T-cell (primary cell): Measurements from ENCODE around the gene OSBPL5. TPM values are rescaled to one million over a fixed set of nuclear protein-coding genes. Genes with fewer than 3 reads are reported as not detected.

Experiments used
- ATAC-seq, 4 experiments: fragments of 200-7000 bp in 3 of 4; fragments of 150-1000 bp in 1 of 4; cut with Tn5 transposase; replicated peaks in 1 of 4; 1 replicate in 3 of 4; 2 replicates in 1 of 4; pipeline ENCODE4 v1.10.0; 2021; ENCODE audit warnings: moderate library complexity in 3 of 4, mild to moderate bottlenecking in 2 of 4, moderate number of reproducible peaks in 1 of 4
- CTCF ChIA-PET, 2 donors: fragments of 300-600 bp; sonication (Branson Sonifier 250); formaldehyde crosslinking; loops; one replicate each; lab custom pipeline; 2022; ENCODE audit warnings: antibody characterized with exemption in 2 of 2; lab: Charles Lee
- POLR2A ChIA-PET, 2 donors: fragments of 300-600 bp; sonication (Branson Sonifier 250); formaldehyde crosslinking; loops; one replicate each; lab custom pipeline; 2022; ENCODE audit warnings: antibody characterized with exemption in 2 of 2; lab: Charles Lee
- DNase-seq, 35 experiments: peaks; one replicate each; pipeline versions ENCODE4 v3.0.0 to v3.0.0-alpha.2; 2013 to 2023
- H3K27ac ChIP-seq: one replicate; pipeline ENCODE4 v1.5.1; 2013; ENCODE audit warnings: low read length
- H3K27me3 ChIP-seq, 2 experiments: replicated peaks in 1 of 2; 1 replicate in 1 of 2; 2 replicates in 1 of 2; pipeline versions ENCODE4 v1.6.1 to v1.7.0; 2013; ENCODE audit warnings: low read length in 1 of 2, mixed read lengths in 1 of 2; ENCODE audit not compliant: control insufficient read depth in 2 of 2, insufficient read depth in 2 of 2; ENCODE audit errors: extremely low read depth in 1 of 2
- H3K36me3 ChIP-seq, 2 donors: 1 replicate in 1 of 2; 2 replicates in 1 of 2; pipeline versions ENCODE4 v1.6.1 to v1.7.0; 2013; ENCODE audit warnings: low read length in 1 of 2; ENCODE audit not compliant: control insufficient read depth in 2 of 2, insufficient read depth in 1 of 2; ENCODE audit errors: extremely low read depth in 1 of 2
- H3K4me1 ChIP-seq, 2 experiments: 1 replicate in 1 of 2; 2 replicates in 1 of 2; pipeline versions ENCODE4 v1.6.1 to v1.7.0; 2013; ENCODE audit warnings: low read length in 2 of 2, mixed read lengths in 1 of 2; ENCODE audit not compliant: insufficient read depth in 2 of 2, control insufficient read depth in 1 of 2; ENCODE audit errors: extremely low read depth in 1 of 2
- H3K4me3 ChIP-seq, 2 donors: 1 replicate in 1 of 2; 2 replicates in 1 of 2; pipeline versions ENCODE4 v1.5.1 to v1.7.0; 2013; ENCODE audit warnings: mild to moderate bottlenecking in 2 of 2, low read length in 1 of 2, moderate library complexity in 1 of 2; ENCODE audit not compliant: control insufficient read depth in 1 of 2; ENCODE audit errors: extremely low read depth in 1 of 2
- H3K9me3 ChIP-seq: 2 replicates; pipeline ENCODE4 v1.7.0; 2013
- H3K27ac Mint-ChIP-seq, 2 donors: one replicate each; pipeline ENCODE4 v1.8.0; 2020 to 2021; ENCODE audit warnings: mild to moderate bottlenecking in 2 of 2, mixed read lengths in 2 of 2
- H3K27me3 Mint-ChIP-seq, 2 donors: one replicate each; pipeline ENCODE4 v1.8.0; 2021 to 2022; ENCODE audit warnings: mixed read lengths in 2 of 2
- H3K36me3 Mint-ChIP-seq: one replicate; pipeline ENCODE4 v1.8.0; 2021; ENCODE audit warnings: mixed read lengths
- H3K4me1 Mint-ChIP-seq, 3 donors: one replicate each; pipeline ENCODE4 v1.8.0; 2020 to 2022; ENCODE audit warnings: mixed read lengths in 3 of 3, mild to moderate bottlenecking in 1 of 3
- H3K4me3 Mint-ChIP-seq, 3 donors: one replicate each; pipeline ENCODE4 v1.8.0; 2020 to 2022; ENCODE audit warnings: mild to moderate bottlenecking in 3 of 3, mixed read lengths in 3 of 3, moderate library complexity in 3 of 3
- H3K9me3 Mint-ChIP-seq, 3 donors: one replicate each; pipeline ENCODE4 v1.8.0; 2020 to 2022; ENCODE audit warnings: mixed read lengths in 3 of 3
- WGBS: methylation state at CpG from one replicate; pipeline ENCODE4 v1.1.5; 2013; ENCODE audit warnings: missing lambda C conversion rate; ENCODE audit not compliant: insufficient coverage; 5-methylcytosine and 5-hydroxymethylcytosine counted together
- total RNA-seq, 35 experiments: library from RNA in 6 of 35; stranded (reverse) in 6 of 35; fragments of 120-200 nt in 1 of 35; gene quantifications; one replicate each; pipeline versions ENCODE4 v1.2.1 to v1.2.4 and lab custom pipeline; 2013 to 2026

The OSBPL5 gene
- total RNA-seq, 5 donors from 2014 or later (not counting 1 experiment from before 2014, with no cell fraction given), result 11.2 to 41.5 (median 20.9) TPM

DNA sequence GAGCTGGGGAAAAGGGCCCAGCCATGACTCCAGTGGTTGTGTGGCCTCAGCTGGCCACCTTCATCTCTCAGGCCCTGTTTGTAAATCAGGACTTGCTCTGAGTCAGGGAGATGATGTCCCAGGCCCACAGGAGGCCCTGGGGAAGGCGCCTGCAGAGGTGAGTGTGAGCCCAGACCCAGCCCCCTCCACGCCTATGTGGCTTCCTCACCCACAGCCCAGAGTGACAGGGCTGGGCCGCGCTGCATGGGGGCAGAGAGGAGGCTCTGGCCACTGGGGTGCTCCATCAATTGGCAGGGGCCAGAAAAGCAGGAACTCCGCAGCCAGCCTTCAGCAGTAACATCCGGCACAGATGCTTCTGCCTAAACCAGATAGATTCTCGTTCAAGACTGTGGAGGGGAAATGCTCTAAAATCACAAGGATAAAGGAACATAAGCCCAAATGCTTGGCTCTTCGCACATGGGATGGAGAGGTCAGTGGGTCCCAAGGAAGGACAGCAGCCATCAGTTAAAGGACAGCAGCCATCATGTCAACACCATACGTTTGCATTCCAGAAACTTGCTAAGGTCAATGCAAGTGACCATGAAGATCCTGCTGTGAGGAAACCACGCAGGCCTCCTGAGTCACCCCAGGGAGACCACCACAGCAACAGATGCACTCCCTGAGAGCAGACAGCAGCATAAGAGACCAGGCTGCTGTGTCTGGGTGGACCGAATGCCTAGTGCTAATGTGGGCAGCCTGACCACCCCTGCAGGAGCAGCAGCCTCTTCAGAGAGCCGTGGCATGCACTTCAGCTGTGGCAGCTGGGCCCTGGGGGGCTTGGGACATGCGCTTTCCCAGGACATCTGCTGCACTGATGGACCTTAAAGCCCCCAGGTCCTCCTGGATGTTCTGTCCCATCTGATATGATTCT is 28.3 kb downstream of the OSBPL5 start:
- CTCF ChIA-PET, result no interaction called here
- H3K27me3 ChIP-seq, result no peaks in the 10 kb centered on the region
- no peak overlapping the region for H3K27ac ChIP-seq
- Mint-ChIP-seq H3K27me3 (no peaks in the 10 kb centered on the region), H3K9me3 (no peaks in the 10 kb centered on the region), H3K36me3 (no peaks in the 10 kb centered on the region), H3K4me1 (peaks cover 13 to 26% (median 15%) of the 10 kb centered on the region in 3 donors), H3K4me3 (no peak overlapping the region), H3K27ac (no peak overlapping the region)
- DNase-seq (peak in 13 of 35 experiments; percentile 6 to 40 (median 18)), ATAC-seq (peak in 1 of 4 experiments; percentile 28)
- no peaks in the 10 kb centered on the region for H3K36me3 ChIP-seq
- 59% methylated on average over 9 of the region's 13 CpGs for WGBS
- POLR2A ChIA-PET, result no interaction called here
- H3K9me3 ChIP-seq, result no peaks in the 10 kb centered on the region
- peaks cover 0 to 71% of the 10 kb centered on the region in 2 experiments for H3K4me1 ChIP-seq
- no peak overlapping the region for H3K4me3 ChIP-seq

DNA sequence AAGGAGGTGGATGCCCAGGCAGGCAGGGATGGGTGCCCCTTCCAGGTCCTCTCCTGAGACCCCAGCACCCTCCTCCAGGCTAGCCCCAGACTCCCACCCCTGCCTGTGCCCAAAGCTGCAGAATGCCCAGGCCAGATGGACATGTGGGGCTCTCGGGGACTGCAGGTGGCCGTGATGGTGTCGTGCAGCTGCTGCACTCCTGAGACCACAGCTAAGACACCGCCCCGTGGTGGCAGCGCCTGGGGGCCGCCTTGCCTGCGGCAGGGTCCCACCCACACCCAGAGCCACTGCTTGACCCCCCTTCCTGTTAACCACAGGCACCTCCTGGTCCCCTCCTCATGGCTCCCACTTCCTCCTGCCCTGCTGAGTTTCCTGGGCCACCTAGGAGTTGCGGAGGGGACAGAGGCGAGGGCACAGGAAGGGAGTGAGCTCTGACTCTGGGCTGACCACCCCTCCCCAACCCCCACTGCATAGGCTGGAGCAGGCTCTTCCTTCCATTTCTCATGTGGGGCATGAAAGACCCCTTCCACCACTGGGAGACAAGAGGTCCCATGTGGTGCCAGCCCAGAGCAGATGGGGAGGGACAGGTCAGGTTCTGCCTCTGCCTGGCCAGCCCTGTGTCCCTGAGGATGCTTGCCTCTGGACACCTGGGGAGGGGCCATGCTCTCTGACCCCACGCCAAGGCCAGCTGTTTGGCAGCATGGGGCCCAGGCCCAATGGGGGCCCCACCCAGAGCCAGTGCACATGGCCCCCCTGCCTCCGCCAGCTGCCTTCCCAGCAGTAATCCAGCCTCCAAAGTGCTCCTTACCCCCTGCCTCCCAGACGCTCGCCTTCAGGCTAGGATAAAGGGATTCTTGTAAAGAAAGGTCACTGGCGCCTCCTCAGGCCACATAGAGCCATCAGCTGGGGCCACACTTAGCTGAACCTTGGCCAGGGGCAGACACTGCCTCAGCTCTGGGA is 29.3 kb downstream of the OSBPL5 start:
- no peak overlapping the region for H3K4me3 Mint-ChIP-seq

DNA sequence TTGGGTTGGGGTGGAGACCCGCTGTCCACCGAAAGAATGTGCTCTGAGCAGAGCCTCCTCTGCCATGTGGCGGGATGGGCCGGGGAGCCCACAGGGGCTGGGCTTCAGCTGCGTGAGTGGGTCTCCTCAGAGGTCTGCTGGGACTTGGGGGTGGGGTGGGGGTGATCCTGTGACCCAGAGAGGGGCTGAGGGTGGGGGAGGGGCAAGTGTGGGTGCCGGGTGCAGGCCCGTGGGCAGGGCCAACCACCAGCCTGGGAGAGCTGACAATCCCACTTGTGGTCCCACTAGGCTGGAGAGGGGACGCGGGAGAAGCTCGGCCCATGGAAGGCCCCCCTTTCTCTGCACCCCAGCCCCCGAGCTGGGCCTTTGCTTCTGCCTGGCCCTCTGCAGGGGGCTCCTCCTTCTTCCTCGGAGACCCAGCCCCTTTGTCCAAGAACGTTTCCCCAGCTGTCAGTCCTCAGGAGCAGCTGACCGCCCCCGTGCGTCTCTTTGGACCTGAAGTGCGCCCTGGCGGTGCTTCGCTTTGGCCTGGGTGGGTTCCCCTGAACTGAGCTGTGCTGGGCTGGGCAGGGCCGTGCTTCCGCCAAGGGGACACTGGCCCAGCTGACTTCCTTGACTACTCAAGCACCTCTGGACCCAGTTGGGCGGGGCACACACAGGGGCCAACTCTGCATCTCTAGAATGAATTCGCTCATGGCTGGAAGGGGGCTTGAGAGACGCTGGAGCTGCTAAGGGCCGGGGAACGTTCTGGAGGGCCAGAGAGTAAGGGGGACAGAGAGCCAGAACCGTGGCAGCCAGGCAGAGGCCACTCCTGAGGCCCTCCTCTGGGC is 30.2 kb downstream of the OSBPL5 start:
- Histone ChIP-seq H3K4me1 (peaks cover 0 to 67% of the 10 kb centered on the region in 2 experiments), H3K27ac (peak overlapping the region; percentile 12), H3K27me3 (no peaks in the 10 kb centered on the region), H3K9me3 (no peaks in the 10 kb centered on the region), H3K4me3 (no peak overlapping the region), H3K36me3 (no peaks in the 10 kb centered on the region)
- CTCF ChIA-PET, result no interaction called here
- no peak overlapping the region for H3K27ac Mint-ChIP-seq
- 87% methylated on average over 20 of the region's 27 CpGs for WGBS
- H3K36me3 Mint-ChIP-seq, result no peaks in the 10 kb centered on the region
- H3K4me3 Mint-ChIP-seq, result no peak overlapping the region
- H3K9me3 Mint-ChIP-seq, result no peaks in the 10 kb centered on the region
- peaks cover 13 to 26% (median 15%) of the 10 kb centered on the region in 3 donors for H3K4me1 Mint-ChIP-seq
- H3K27me3 Mint-ChIP-seq, result no peaks in the 10 kb centered on the region
- POLR2A ChIA-PET, result no interaction called here
- DNase-seq, result no peak
- ATAC-seq, result no peak

More for the DNA sequence above, 29.3 kb downstream of the OSBPL5 start:
- Histone ChIP-seq H3K4me3 (no peak overlapping the region), H3K4me1 (peaks cover 0 to 71% of the 10 kb centered on the region in 2 experiments), H3K27me3 (no peaks in the 10 kb centered on the region), H3K27ac (peak overlapping the region; percentile 12), H3K9me3 (no peaks in the 10 kb centered on the region), H3K36me3 (no peaks in the 10 kb centered on the region)
- no peaks in the 10 kb centered on the region for H3K36me3 Mint-ChIP-seq
- ATAC-seq, result peak in 3 of 4 experiments; percentile 36 to 42 (median 41)
- POLR2A ChIA-PET, result no interaction called here
- H3K4me1 Mint-ChIP-seq, result peaks cover 13 to 26% (median 15%) of the 10 kb centered on the region in 3 donors
- no peaks in the 10 kb centered on the region for H3K27me3 Mint-ChIP-seq
- H3K27ac Mint-ChIP-seq, result no peak overlapping the region
- H3K9me3 Mint-ChIP-seq, result no peaks in the 10 kb centered on the region
- 33% methylated on average over 10 of the region's 15 CpGs for WGBS
- CTCF ChIA-PET, result interaction anchor here in 1 of 2 donors (0.6 kb wide), 1 partner anchor 35 kb away, joined by 3 read pairs; no protein-coding TSS in a partner anchor
- DNase-seq, result peak in 10 of 35 experiments; percentile 6 to 37 (median 20)

DNA sequence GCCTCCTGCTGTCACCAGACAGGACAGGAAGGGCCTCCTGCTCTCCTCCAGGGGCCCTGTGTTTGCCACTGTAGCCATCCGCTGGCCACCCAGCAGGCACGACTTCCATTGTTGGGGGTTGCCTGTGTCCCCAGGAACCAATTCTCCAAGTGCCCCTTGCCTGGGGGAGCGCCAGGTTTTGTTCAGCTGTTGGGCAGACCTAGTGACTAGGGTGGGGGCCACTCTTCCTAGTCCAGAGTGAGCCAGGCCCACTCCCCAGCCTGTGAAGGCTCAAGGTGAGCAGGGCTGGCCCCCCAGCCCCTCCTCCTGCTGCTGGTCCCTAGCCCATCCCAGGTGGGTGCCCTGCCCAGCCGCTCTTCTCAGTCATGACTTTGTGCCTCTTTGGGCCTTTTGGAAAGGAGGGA is 30.9 kb downstream of the OSBPL5 start:
- Mint-ChIP-seq H3K36me3 (no peaks in the 10 kb centered on the region), H3K9me3 (no peaks in the 10 kb centered on the region), H3K4me1 (peaks cover 13 to 26% (median 15%) of the 10 kb centered on the region in 3 donors), H3K27me3 (no peaks in the 10 kb centered on the region), H3K4me3 (no peak overlapping the region), H3K27ac (no peak overlapping the region)
- no peaks in the 10 kb centered on the region for H3K36me3 ChIP-seq
- no peak overlapping the region for H3K27ac ChIP-seq
- ATAC-seq, result no peak
- DNase-seq, result no peak
- no peaks in the 10 kb centered on the region for H3K9me3 ChIP-seq
- no peak overlapping the region for H3K4me3 ChIP-seq
- ChIA-PET POLR2A (no interaction called here), CTCF (no interaction called here)
- H3K27me3 ChIP-seq, result no peaks in the 10 kb centered on the region
- WGBS, result no CpG with 5 or more reads among the region's 4 CpGs
- peaks cover 0 to 60% of the 10 kb centered on the region in 2 experiments for H3K4me1 ChIP-seq

DNA sequence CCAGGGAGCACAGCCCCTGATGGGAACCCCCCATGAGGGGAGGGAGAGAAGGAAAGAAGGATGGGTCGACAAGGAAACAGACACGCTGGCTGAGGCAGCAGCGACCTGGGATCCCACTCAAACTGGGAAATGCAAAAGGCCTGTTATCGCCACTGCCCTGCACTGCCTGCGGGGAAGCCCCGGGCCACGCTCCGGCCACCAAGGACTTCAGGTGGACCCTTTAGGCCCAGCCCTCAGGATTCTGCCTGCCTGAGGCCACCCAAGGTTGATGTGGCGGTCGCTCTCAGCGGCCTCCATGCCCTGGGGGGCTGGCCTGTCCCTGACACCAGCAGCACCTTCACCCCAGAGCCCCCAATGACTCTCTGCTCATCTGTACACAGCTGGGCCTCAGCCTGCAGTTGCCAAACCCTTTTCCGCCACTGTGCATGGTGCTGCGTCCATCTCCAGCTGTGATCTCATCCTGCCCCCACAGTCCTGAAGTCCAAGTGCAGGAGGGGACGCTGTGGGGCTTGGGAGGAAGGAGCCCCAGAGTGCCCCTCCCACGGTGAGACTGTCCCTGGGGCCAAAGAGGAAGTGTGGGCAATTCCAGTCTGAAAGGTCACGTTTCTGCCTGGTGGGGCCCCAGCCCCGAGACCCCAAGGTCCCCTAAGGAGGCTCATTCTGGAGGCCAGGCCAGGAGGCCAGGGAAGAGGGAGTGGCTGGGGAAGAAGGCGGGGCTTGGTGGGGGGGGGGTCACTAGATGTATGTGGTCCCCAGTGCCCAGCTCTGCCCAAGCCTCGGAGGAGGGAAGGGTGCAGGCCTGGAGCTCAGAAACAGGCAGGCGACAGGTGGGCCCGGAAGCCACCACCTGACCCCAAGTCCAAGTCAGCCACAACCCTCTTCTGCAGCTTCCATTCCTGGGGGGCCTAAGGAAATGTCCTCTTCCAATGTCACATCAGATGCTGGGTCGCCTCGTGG is 31.6 kb downstream of the OSBPL5 start:
- no peak overlapping the region for H3K27ac ChIP-seq
- H3K4me1 ChIP-seq, result peaks cover 0 to 54% of the 10 kb centered on the region in 2 experiments
- peak in 1 of 35 experiments; percentile 1 for DNase-seq
- ChIA-PET POLR2A (no interaction called here), CTCF (no interaction called here)
- no peak for ATAC-seq
- H3K4me3 ChIP-seq, result no peak overlapping the region
- Mint-ChIP-seq H3K4me1 (peaks cover 13 to 25% (median 15%) of the 10 kb centered on the region in 3 donors), H3K9me3 (no peaks in the 10 kb centered on the region), H3K36me3 (no peaks in the 10 kb centered on the region), H3K27me3 (no peaks in the 10 kb centered on the region), H3K4me3 (no peak overlapping the region), H3K27ac (no peak overlapping the region)
- no peaks in the 10 kb centered on the region for H3K9me3 ChIP-seq
- no peaks in the 10 kb centered on the region for H3K36me3 ChIP-seq
- H3K27me3 ChIP-seq, result no peaks in the 10 kb centered on the region
- WGBS, result 80% methylated on average over 18 of the region's 23 CpGs
